ENCODE data around the gene LAMP2. TPM values are rescaled to one million over a fixed set of nuclear protein-coding genes. Genes with fewer than 3 reads are reported as not detected.

Gene LAMP2
- total and polyA plus RNA-seq, 10 of the 15 experiments (the other 5 are each of a cell fraction or from before 2014, with no cell fraction given), result 21.0 to 48.1 (median 27.3) TPM

DNA sequence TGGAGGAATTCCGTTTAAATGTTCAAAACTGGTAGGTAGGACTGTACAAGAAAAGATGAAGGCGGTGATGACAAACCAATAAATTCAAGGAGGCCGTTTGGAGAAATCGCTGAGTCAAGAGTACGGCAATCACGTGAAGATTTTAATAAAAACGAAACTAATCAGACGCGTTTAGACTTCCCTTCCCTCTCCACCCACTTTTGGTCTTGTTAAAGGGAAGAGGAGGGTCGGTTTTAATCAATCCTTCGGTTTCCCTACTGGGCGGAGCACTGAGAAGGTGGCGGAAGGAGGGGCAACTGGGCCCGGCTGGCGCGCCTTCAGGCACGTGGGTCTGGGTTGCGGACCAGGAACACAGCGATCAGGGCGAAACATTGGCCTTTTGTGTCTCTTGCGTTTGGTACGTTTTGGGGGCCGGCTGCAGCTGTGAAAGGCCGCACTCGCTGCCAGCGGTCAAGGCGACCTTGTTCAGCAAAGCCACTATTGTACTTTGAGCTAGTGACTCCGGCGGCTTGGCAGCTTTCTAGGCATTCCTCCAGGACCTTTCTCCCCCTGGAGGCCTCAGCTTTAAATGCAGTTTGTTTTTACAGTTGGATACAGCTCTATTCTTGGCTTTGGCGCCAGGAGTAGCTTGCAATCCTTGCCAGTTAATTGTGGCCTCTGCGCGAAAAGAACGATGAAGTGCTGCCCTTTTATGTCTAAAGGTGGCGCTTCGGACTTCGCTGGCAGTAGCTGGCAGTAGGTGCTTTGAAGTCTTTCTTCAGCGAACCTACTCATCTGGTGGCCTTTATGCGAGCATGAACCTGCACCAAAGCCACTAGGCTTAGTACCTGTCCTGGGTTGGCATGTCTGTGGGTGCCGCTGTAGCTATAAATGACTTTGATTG, 16.8 kb upstream of the LAMP2 start (continued):
- no peak for TF ChIP-seq HDAC2 (IDR thresholded peaks at IDR 0.05)

DNA sequence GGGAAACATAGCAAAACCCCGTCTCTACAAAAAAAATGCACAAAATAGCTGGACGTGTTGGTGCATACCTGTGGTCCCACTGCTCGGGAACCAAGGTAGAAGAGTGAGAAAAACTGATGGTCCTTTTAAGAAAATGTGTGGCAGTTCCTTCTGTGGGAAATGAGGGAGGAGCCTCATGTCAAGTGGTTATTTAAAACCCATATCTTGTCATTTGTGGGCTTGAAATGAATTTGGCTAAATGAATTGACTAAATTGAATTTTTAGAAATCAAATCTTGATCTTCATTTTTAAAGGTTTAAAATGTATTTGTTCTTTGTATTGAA, 16.2 kb upstream of the LAMP2 start:
- BruUV-seq (replicated peaks), result no TSS peak
- ATAC-seq, result peak; percentile 29
- in situ Hi-C loops (cut with MboI), result no loop called here
- no peaks in the 10 kb centered on the region for H3K4me1 ChIP-seq (ENCODE audit: control insufficient read depth, insufficient read depth, low read length)
- H3K4me2 ChIP-seq (ENCODE audit: control insufficient read depth, insufficient read depth), result peak overlapping the region; percentile 68
- RAD21 ChIA-PET (ENCODE audit: unreplicated experiment), result interaction anchor here (1.1 to 1.3 kb wide), 4 partner anchors 20 to 305 kb away, joined by 3 to 7 read pairs (median 4); no protein-coding TSS in a partner anchor
- no peaks in the 10 kb centered on the region for H3K36me3 ChIP-seq (ENCODE audit: control insufficient read depth in 2 of 2, insufficient read depth in 2 of 2, low read length in 1 of 2)
- no peaks in the 10 kb centered on the region for H3K9me3 ChIP-seq (replicated peaks; ENCODE audit: control insufficient read depth, insufficient read depth, low read length)
- DNase-seq (ENCODE audit: low read depth, low spot score), result no peak
- peak overlapping the region; percentile 81 for H2AFZ ChIP-seq (ENCODE audit: control insufficient read depth, low read depth, low read length)
- CTCF ChIA-PET, result interaction anchor here (0.9 to 1.5 kb wide), 3 partner anchors 27 to 284 kb away, joined by 4 to 7 read pairs (median 6); no protein-coding TSS in a partner anchor
- WGBS (ENCODE audit: insufficient coverage, insufficient replicate concordance, low lambda C conversion rate, missing lambda C conversion rate), result 13% methylated on average over 3 of the region's 3 CpGs
- TF ChIP-seq POLR2AphosphoS2 (IDR thresholded peaks at IDR 0.05; ENCODE audit: low read depth, low read length), result no peak
- no peak for TF ChIP-seq SPI1 (IDR thresholded peaks at IDR 0.05; ENCODE audit: borderline replicate concordance, insufficient read depth, low read depth, low read length)
- no peak for TF ChIP-seq POLR2AphosphoS5 (IDR thresholded peaks at IDR 0.05; ENCODE audit: low read length)
- TF ChIP-seq IRF3 (IDR thresholded peaks at IDR 0.05), result no peak
- TF ChIP-seq RAD21 (IDR thresholded peaks at IDR 0.05; ENCODE audit: insufficient read depth, low read depth, low read length), result no peak
- no peak for TF ChIP-seq RFX5 (IDR thresholded peaks at IDR 0.05; ENCODE audit: low read depth, low read length)
- no peak for TF ChIP-seq ASH2L (IDR thresholded peaks at IDR 0.05; ENCODE audit: borderline replicate concordance, low read depth)
- no peak for TF ChIP-seq EGR1 (IDR thresholded peaks at IDR 0.05; ENCODE audit: borderline replicate concordance in 1 of 2, low read depth in 2 of 2, low read length in 2 of 2)
- no peak for TF ChIP-seq HDAC2 (IDR thresholded peaks at IDR 0.05)
- no peak for TF ChIP-seq SRF (IDR thresholded peaks at IDR 0.05; ENCODE audit: low read depth in 2 of 2, low read length in 2 of 2)
- TF ChIP-seq RUNX3 (IDR thresholded peaks at IDR 0.05; ENCODE audit: low read length), result no peak
- TF ChIP-seq PAX8 (IDR thresholded peaks at IDR 0.05), result no peak
- TF ChIP-seq, protein P1, sequence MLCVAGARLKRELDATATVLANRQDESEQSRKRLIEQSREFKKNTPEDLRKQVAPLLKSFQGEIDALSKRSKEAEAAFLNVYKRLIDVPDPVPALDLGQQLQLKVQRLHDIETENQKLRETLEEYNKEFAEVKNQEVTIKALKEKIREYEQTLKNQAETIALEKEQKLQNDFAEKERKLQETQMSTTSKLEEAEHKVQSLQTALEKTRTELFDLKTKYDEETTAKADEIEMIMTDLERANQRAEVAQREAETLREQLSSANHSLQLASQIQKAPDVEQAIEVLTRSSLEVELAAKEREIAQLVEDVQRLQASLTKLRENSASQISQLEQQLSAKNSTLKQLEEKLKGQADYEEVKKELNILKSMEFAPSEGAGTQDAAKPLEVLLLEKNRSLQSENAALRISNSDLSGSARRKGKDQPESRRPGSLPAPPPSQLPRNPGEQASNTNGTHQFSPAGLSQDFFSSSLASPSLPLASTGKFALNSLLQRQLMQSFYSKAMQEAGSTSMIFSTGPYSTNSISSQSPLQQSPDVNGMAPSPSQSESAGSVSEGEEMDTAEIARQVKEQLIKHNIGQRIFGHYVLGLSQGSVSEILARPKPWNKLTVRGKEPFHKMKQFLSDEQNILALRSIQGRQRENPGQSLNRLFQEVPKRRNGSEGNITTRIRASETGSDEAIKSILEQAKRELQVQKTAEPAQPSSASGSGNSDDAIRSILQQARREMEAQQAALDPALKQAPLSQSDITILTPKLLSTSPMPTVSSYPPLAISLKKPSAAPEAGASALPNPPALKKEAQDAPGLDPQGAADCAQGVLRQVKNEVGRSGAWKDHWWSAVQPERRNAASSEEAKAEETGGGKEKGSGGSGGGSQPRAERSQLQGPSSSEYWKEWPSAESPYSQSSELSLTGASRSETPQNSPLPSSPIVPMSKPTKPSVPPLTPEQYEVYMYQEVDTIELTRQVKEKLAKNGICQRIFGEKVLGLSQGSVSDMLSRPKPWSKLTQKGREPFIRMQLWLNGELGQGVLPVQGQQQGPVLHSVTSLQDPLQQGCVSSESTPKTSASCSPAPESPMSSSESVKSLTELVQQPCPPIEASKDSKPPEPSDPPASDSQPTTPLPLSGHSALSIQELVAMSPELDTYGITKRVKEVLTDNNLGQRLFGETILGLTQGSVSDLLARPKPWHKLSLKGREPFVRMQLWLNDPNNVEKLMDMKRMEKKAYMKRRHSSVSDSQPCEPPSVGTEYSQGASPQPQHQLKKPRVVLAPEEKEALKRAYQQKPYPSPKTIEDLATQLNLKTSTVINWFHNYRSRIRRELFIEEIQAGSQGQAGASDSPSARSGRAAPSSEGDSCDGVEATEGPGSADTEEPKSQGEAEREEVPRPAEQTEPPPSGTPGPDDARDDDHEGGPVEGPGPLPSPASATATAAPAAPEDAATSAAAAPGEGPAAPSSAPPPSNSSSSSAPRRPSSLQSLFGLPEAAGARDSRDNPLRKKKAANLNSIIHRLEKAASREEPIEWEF (IDR thresholded peaks at IDR 0.05; ENCODE audit: insufficient replicate concordance, low read depth, low read length), result no peak
- SMC1A ChIA-PET (ENCODE audit: uncharacterized antibody, unreplicated experiment), result interaction anchor here (0.9 to 2.2 kb wide), 4 partner anchors 8 to 104 kb away, joined by 3 to 6 read pairs (median 4); no protein-coding TSS in a partner anchor
- H3K79me2 ChIP-seq (ENCODE audit: control insufficient read depth, insufficient read depth, low read length), result no peaks in the 10 kb centered on the region
- H3K9ac ChIP-seq (ENCODE audit: control insufficient read depth, insufficient read depth, low read length), result no peak overlapping the region; the same call in 1 of the 2 replicates
- H3K27ac ChIP-seq (ENCODE audit: control insufficient read depth, insufficient read depth), result peak overlapping the region; percentile 47
- intact Hi-C loops (cut with micrococcal nuclease; ENCODE audit: unreplicated experiment), result no loop called here
- FAIRE-seq, result no peak
- no peaks in the 10 kb centered on the region for H3K27me3 ChIP-seq (replicated peaks in 1 of 2; ENCODE audit: control insufficient read depth in 2 of 2, insufficient read depth in 2 of 2, low read length in 1 of 2)
- H3K4me3 ChIP-seq, result no peak overlapping the region; the same call in 1 of the 2 replicates
- POLR2A ChIA-PET, result interaction anchor here (0.5 to 1.6 kb wide), 3 partner anchors 16 to 1915 kb away, joined by 3 to 5 read pairs (median 3); partner anchors contain the start of gene CUL4B
- no peaks in the 10 kb centered on the region for H4K20me1 ChIP-seq (ENCODE audit: control insufficient read depth, insufficient read depth)

Data from GM12878 (cell line).